22Rv1 (cell line): ENCODE measurements around the gene NDUFB7.

Experiments
- ZFX ChIP-seq: fragments of 450-650 bp; IDR thresholded peaks from 2 replicates; pipeline ENCODE4 v1.6.1; 2017; ENCODE audit warnings: antibody characterized with exemption, borderline replicate concordance
- TF ChIP-seq, protein P1 (sequence below): fragments of 450-650 bp; IDR thresholded peaks from 2 replicates; pipeline ENCODE4 v1.5.1; 2017; ENCODE audit warnings: mild to moderate bottlenecking

DNA sequence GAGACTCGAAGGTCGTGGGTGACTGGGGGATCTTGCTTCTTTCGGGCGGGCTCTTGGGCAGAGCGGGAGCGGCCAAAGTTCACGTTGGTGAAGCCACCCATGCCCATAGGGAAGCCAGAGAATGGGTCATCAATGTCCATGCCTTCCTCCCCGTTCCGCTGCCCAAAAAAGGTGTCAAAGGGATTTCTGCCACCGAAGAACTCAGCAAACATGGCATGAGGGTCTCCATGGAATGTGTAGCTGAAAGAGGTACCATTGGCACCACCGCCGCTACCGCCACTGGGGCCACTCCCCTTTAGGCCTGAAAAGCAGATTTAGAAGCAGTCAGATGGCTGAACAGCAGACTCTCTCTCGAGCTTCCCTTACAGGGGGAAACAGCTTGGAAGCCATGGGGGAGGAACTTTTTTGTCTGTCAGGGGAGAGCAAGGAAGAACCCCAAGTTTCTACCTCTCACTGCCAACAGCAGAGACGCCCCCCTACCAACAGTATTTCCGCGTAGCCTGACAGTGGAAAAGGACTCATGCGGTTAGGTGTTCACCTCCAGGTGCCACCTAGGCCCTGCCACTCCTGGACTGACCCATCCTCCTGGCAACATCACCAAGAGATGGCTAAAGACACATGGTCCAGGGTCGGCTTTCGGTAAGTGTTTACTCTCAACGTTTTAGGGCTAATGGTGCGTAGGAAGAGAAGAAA lies 55.0 kb downstream of the NDUFB7 start:
- TF ChIP-seq, protein P1, sequence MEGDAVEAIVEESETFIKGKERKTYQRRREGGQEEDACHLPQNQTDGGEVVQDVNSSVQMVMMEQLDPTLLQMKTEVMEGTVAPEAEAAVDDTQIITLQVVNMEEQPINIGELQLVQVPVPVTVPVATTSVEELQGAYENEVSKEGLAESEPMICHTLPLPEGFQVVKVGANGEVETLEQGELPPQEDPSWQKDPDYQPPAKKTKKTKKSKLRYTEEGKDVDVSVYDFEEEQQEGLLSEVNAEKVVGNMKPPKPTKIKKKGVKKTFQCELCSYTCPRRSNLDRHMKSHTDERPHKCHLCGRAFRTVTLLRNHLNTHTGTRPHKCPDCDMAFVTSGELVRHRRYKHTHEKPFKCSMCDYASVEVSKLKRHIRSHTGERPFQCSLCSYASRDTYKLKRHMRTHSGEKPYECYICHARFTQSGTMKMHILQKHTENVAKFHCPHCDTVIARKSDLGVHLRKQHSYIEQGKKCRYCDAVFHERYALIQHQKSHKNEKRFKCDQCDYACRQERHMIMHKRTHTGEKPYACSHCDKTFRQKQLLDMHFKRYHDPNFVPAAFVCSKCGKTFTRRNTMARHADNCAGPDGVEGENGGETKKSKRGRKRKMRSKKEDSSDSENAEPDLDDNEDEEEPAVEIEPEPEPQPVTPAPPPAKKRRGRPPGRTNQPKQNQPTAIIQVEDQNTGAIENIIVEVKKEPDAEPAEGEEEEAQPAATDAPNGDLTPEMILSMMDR, result no peak
- no peak for TF ChIP-seq ZFX
